WERI-Rb-1 (cell line): ENCODE results near the gene NUDT3.
"Not testable (repeated sequence)": the region's sequence is repeated elsewhere in the genome, so short reads cannot be mapped to it uniquely, and the experiment has no call there.

Experiments used
- DNase-seq: peaks from one replicate; pipeline ENCODE4 v3.0.0-alpha.2; 2020
- H3K27ac ChIP-seq: fragments of 250-450 bp; sonication (Bioruptor Pico); 2 replicates; pipeline ENCODE4 v1.5.1; 2020; ENCODE audit warnings: mild to moderate bottlenecking, moderate library complexity
- H3K27me3 ChIP-seq: fragments of 250-450 bp; sonication (Bioruptor Pico); 2 replicates; pipeline ENCODE4 v1.5.1; 2021; ENCODE audit warnings: mild to moderate bottlenecking, low read depth, moderate library complexity; ENCODE audit not compliant: insufficient read depth, severe bottlenecking
- H3K36me3 ChIP-seq: fragments of 250-450 bp; sonication (Bioruptor Pico); 2 replicates; pipeline ENCODE4 v1.5.1; 2020; ENCODE audit warnings: mild to moderate bottlenecking, moderate library complexity
- H3K4me3 ChIP-seq: 2 replicates; pipeline ENCODE4 v1.5.1; 2011; ENCODE audit warnings: low read depth, mild to moderate bottlenecking, control low read depth, low read length
- H3K9me3 ChIP-seq: fragments of 250-450 bp; sonication (Bioruptor Pico); 2 replicates; pipeline ENCODE4 v1.5.1; 2021; ENCODE audit warnings: mild to moderate bottlenecking, moderate library complexity; ENCODE audit not compliant: severe bottlenecking
- TF ChIP-seq, protein P1 (sequence below): IDR thresholded peaks from 2 replicates; pipeline ENCODE4 v1.5.1; 2011; ENCODE audit warnings: low read depth, mild to moderate bottlenecking, control low read depth, inconsistent platforms, low read length

The NUDT3 gene

DNA sequence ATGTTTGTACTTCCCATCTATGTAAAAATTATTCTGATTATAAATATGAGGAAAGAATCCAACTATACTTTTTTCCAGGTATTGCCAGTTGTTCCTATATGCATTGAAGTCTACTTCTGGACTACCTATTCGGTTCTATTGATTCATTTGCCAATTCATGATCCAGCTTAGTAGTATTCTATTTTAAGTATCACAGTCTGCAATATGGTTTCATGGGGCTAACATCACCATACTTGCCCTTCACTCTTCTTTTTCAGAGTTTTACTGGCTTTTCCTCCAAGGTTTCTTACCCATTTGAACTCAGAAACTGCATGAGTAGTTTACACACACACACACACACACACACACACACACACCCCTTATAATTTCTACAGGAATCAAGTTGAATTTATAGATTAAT lies 34.5 kb downstream of the NUDT3 start:
- no peaks in the 10 kb centered on the region for H3K9me3 ChIP-seq
- TF ChIP-seq, protein P1, sequence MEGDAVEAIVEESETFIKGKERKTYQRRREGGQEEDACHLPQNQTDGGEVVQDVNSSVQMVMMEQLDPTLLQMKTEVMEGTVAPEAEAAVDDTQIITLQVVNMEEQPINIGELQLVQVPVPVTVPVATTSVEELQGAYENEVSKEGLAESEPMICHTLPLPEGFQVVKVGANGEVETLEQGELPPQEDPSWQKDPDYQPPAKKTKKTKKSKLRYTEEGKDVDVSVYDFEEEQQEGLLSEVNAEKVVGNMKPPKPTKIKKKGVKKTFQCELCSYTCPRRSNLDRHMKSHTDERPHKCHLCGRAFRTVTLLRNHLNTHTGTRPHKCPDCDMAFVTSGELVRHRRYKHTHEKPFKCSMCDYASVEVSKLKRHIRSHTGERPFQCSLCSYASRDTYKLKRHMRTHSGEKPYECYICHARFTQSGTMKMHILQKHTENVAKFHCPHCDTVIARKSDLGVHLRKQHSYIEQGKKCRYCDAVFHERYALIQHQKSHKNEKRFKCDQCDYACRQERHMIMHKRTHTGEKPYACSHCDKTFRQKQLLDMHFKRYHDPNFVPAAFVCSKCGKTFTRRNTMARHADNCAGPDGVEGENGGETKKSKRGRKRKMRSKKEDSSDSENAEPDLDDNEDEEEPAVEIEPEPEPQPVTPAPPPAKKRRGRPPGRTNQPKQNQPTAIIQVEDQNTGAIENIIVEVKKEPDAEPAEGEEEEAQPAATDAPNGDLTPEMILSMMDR = no peak
- H3K36me3 ChIP-seq = no peaks in the 10 kb centered on the region
- no peak overlapping the region for H3K27ac ChIP-seq
- H3K4me3 ChIP-seq = no peak overlapping the region
- H3K27me3 ChIP-seq = no peaks in the 10 kb centered on the region
- no peak for DNase-seq

DNA sequence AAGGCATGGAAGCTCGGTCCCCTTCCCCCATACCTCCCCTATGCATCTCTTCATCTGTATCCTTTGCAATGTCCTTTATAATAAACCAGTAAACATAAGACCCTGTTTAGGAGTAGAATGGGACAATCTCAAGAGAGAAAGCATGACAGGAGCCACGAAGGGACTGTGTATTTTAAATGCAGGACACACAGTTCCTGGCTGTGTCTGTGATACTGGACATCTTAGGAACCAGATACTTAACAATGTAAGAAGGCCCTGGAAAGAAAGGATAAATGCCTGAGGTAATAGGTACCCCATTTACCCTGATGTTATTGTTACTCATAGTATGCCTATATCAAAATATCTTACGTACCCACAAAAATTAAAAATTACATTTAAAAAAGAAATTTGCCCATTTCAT lies 36.6 kb downstream of the NUDT3 start:
- Histone ChIP-seq H3K36me3 (no peaks in the 10 kb centered on the region), H3K27ac (no peak overlapping the region)
- TF ChIP-seq, protein P1 = no peak

DNA sequence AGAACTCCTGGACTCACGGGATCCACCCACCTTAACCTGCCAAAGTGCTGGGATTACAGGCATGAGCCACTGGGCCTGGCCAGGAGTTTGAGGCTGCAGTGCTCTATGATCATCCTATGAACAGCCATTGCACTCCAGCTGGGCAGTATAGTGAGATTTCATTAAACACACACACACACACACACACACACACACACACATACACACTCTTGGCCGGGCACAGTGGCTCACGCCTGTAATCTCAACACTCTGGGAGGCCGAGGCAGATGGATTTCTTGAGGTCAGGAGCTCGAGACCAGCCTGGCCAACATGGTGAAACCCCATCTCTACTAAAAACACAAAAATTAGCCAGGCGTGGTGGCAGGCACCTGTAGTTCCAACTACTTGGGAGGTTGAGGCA lies 38.2 kb downstream of the NUDT3 start:
- H3K9me3 ChIP-seq, H3K27ac ChIP-seq, DNase-seq, H3K27me3 ChIP-seq, H3K4me3 ChIP-seq, H3K36me3 ChIP-seq: not testable (repeated sequence)

More for the DNA sequence above, 36.6 kb downstream of the NUDT3 start:
- no peak overlapping the region for H3K4me3 ChIP-seq
- no peak for DNase-seq
- no peaks in the 10 kb centered on the region for H3K9me3 ChIP-seq
- H3K27me3 ChIP-seq = no peaks in the 10 kb centered on the region

DNA sequence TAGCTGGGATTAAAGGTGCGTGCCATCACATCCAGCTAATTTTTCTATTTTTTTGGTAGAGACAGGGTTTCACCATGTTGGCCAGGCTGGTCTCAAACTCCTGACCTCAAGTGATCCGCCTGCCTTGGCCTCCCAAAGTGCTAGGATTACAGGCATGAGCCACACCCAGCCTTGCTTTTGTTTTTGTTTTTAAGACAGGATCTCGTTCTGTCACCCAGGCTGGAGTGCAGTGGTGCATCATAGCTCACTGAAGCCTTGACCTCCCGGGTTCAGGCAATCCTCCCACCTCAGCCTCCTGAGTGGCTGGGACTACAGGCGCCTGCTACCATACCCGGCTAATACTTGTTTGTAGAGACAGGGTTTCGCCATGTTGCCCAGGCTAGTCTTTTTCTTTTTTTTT lies 38.9 kb downstream of the NUDT3 start:
- not testable (repeated sequence) for H3K27ac ChIP-seq, H3K4me3 ChIP-seq, H3K9me3 ChIP-seq, H3K27me3 ChIP-seq, DNase-seq, H3K36me3 ChIP-seq

DNA sequence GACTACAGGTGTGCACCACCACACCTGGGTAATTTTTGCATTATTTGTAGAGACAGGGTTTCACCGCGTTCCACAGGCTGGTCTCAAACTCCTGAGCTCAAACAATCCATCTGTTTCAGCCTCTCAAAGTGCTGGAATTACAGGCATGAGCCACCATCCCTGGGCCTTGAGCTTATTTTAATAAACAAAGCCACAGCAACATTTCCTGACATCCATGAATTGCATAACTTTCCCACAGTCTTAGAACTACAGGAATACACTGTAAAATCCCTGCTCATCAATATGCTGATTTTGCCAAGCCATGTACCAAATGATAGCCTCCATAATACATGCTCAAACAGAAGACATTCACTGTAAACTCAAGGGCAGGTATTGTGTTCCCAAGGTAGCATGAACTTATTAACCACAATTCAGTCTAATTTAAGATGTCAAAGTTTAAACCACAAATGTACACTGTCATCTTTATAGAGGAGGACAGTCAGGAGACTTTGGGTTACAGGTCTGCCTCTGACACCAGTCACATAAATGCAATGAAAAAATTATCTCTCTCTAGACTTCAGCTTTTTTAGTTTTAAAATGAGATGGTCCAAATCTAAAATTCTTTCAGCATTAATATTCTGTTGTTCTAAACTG lies 40.0 kb downstream of the NUDT3 start:
- H3K9me3 ChIP-seq = no peaks in the 10 kb centered on the region
- H3K4me3 ChIP-seq = no peak overlapping the region
- H3K36me3 ChIP-seq = no peaks in the 10 kb centered on the region; the same call in 1 of the 2 replicates
- no peak overlapping the region for H3K27ac ChIP-seq
- TF ChIP-seq, protein P1 = no peak
- no peak for DNase-seq
- H3K27me3 ChIP-seq = no peaks in the 10 kb centered on the region

DNA sequence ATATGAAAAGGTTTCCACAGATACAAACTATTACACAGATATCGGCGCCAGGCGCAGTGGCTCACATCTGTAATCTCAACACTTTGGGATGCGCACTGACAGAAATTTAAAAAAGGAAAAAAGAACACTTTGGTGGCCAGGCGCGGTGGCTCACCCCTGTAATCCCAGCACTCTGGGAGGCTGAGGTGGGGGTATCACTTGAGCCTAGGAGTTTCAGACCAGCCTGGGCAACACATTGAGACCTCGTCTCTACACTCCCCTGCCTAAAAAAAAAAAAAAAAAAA lies 41.6 kb downstream of the NUDT3 start:
- TF ChIP-seq, protein P1 = no peak
- Histone ChIP-seq H3K9me3 (no peaks in the 10 kb centered on the region), H3K4me3 (no peak overlapping the region), H3K36me3 (no peaks in the 10 kb centered on the region; the same call in 1 of the 2 replicates), H3K27ac (no peak overlapping the region), H3K27me3 (no peaks in the 10 kb centered on the region)
- no peak for DNase-seq
